CD4-positive, alpha-beta T cell treated with Interleukin-10 for 1 hour (primary cell): Measurements from ENCODE around the gene SSC4D.
"Not testable (repeated sequence)": the region's sequence is repeated elsewhere in the genome, so short reads cannot be mapped to it uniquely, and the experiment has no call there.

Experiments used
- DNase-seq: peaks from one replicate; pipeline ENCODE4 v3.0.0-alpha.2; 2020

Gene SSC4D

GRCh38 chr7:76381814-76382213 lies 27.7 kb downstream of the SSC4D start:
- no peak for DNase-seq

DNA sequence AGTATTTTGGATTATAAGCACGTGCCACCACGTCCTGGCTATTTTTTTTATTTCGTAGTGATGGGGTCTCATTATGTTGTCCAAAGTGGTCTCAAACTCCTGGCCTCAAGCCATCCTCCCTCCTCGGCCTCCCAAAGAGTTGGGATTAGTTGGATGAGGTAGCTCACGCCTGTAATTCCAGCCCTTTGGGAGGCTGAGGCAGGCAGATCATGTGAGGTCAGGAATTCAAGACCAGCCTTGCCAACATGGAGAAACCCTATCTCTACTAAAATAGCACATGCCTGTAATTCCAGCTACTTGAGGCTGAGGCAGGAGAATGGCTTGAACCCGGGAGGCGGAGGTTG lies 28.9 kb downstream of the SSC4D start:
- no peak for DNase-seq

DNA sequence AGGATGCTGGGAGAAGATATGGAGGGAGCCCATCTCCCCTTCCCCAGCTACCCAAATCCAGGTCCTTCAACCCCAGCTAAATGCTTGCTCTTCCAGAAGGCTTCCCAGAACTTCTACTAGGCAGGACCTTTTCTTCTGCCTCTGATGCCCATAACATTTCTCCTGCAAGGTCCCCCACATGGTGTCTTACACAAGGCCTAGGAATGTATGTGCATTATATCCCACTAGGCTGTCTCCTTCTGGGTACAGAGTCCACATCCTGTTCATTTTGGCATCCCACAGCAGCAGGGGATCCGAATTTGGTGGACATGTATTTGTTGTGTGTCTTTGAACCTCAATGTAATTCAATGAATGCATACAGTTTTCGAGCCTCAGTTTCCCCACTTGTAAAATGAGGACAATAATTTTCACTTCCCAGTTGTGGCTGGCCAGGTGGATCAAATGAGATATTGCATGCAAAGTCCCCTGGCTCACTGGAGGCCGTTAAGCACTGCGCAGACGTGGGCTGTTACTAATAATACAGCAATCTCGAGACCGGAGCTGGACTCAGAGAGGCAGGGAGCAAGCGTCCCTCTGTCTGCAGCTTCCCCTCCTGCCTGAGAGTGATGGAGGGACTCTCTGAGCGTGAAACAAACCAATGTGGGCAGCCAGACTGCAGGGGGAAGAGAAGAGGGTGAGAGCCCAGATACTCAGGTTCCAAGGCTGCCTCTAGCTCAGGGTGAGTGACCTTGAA lies 32.1 kb downstream of the SSC4D start:
- no peak for DNase-seq

DNA sequence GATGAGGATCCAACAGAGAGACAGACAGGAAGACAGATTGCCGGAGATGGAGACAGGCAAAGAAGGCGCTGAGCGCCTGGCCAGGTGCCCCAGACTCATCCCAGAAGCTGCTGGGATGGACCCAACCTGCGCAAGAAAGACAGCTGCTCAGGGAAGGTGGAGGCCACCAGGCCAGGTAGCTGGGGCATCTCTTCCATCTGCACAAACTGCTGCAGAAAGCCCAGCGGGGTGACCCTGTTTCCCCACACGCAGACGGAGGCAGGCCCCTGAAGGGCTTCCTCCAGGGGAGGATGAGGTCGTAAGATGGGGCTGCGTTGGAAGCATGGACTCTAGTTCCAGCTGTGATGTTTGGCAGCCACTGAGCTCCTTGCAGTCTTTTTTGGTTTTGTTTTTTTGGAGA lies 34.2 kb downstream of the SSC4D start:
- DNase-seq, result no peak

DNA sequence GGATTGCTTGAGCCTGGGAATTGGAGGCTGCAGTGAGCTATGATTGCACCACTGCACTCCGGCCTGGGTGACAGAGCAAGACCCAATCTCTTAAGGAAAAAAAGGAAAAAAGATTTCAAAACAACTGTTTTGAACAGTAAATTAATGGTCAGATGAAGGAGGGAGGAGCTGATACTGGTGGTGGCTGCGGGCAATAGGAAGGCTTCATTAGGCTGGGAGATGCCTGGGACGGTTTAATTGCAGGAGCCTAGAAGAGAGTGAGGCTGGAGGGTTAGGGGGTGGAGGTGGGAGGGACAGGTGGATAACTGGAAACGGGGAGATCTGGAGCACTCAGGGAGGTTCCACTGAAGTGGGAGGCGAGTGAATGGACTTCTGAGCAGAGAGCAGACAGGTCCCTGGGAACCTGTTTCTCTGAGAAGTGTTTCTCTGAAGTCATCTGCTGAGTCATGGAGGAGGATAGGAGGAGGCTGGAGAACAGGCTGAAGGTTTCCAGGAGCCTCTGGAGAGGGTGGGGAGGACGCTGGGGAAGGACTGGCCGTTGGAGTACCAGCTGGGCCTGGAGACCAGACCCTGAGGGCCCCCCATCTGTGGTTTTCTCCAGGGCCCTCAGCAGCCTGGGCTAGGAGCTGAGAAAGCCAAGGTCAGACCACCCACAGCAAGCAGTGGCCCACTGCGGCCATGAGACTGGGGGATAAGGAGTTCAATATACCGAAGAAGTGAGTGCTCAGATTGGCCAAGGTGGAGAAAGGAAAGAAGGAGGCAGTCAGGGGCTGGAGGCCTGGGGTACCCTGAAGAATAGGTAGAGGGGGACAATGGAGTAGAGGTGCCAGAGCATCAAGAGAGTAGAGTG lies 36.3 kb downstream of the SSC4D start:
- DNase-seq, result no peak

DNA sequence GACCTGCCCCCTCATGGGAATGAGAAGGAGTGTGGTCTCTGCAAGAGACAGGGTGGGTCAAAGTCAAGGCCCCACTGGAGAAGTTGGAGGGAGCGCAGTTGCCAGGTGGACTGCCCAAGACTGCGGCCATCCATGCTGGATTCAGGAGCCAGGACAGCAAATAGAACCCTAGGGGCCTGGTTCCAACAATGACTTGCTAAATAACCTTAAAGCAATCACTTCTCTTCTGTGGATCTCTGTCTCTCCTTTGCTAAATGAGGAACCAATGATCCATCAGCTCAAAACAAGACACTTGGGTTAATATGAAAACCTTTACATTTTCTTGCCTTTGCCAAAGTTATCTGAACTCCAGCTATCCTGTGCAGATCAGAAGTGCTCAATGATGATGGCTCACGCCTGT lies 38.1 kb downstream of the SSC4D start:
- DNase-seq, result no peak

DNA sequence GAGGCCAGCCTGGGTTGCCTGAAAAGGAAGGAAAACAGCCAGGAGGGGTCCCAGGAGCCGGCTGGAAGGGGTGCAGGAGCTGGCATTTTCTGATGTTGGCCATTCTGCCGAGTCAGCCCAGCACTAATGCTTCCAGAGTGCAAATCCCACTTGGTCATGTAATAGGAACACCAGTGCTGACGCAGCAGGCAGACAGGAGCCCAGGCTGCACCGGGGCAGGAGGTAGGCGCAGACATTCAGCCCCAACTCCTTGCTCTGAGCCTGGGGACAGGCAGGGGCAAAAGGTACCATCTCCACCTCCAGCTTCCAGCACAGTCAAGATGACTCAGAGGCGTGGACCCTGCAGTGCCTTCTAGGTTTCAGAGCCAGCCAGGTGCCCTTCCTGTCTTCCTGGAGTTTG lies 40.5 kb downstream of the SSC4D start:
- DNase-seq, result no peak

DNA sequence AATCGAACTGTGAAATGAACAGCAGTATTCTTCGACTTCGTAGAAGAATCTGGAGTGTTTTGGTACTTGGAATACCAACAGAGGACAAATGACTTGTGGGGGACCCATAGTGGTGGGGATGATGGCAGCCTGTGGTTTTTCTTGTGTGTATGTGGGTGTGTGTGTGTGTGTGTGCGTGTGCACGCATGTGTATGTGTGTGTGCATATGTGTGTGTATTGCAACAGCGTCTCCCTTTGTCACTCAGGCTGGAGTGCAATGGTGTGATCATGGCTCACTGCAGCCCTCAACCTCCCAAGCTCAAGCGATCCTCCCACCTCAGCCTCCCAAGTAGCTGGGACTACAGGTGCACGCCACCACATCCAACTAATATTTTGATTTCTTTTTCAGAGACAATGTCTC lies 41.3 kb downstream of the SSC4D start:
- DNase-seq, result no peak

DNA sequence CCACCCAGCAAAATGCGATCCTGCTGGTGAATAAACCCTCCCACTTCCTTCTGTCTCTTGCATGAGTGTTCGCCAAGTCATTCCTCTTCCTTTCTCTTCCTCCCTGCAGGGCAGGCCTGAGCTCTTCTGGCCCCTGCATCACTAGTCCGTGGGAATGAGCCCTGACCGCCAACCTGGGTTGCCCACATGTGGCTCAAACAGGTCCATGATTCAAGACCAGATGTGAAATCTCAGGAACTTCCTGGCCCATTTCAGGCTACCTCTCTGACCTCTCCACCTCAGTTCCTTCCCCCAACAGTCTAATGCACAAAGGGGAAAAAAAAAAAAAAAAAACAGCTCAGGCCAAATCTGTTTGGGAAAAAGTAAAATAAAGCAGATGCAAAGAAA lies 45.3 kb downstream of the SSC4D start:
- DNase-seq, result no peak

DNA sequence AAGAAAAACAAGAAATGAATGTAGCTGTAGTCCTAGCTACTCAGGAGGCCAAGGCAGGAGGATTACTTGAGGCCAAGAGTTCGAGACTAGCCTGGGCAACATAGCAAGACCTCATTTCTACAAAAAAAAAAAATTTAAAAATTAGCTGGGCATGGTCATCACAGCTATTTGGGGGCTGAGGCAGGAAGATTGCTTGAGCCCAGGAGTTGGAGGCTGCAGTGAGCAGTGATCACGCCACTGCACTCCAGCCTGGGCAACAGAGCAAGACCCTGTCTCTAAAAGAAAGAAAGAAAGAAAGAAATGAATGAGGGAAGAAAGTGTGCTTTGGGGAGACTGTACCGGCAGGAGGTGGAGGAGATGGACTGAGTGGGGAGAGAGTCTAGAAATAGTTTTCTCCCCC lies 45.7 kb downstream of the SSC4D start:
- DNase-seq, result not testable (repeated sequence)

GRCh38 chr7:76359978-76360638 lies 49.4 kb downstream of the SSC4D start:
- no peak for DNase-seq

- peak; percentile 98 for DNase-seq
These were observed 50.2 kb downstream of the SSC4D start for GRCh38 chr7:76359111-76359977.

DNA sequence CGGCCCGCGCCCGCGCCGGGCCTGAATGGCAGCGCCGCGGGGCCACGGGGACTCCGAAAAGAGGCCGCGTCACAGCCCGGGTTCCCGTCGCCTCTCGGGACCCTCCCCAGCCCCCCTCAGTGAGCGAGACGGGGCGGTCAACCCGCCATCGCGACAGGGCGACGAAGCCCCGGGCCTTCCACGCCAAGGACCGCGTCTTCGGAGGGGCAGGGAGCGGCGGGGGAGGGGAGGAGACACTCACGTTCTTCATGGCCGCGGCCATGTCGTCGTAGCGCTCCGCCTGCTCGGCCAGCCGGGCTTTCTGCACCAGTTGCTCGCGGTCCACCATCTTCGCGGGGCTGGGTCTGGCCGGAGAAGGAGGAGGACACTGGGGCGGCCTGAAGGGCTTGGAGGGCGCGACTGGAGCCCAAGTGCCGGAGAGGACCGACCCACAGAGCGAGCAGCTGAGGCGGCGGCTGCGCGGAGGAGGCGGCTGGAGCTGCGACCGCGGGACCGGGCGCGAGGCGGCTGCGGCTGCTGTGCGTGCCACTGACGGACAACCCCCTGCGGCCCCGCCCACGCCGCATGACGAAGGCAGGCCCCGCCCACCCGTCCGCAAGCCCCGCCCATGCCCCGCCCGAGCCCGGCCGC lies 50.9 kb downstream of the SSC4D start, which contains the start of gene YWHAG:
Gene YWHAG (minus strand): TSS at position 511 of the 630 bp plus-strand sequence. CDS start 183 bp downstream, at position 328.
- DNase-seq, result peak; percentile 88

GRCh38 chr7:76358011-76358480 lies 51.5 kb downstream of the SSC4D start:
- DNase-seq, result peak; percentile 41

- no peak for DNase-seq
These were observed 52.0 kb downstream of the SSC4D start for GRCh38 chr7:76357475-76358010.

GRCh38 chr7:76356823-76357222 lies 52.7 kb downstream of the SSC4D start:
- DNase-seq, result no peak

DNA sequence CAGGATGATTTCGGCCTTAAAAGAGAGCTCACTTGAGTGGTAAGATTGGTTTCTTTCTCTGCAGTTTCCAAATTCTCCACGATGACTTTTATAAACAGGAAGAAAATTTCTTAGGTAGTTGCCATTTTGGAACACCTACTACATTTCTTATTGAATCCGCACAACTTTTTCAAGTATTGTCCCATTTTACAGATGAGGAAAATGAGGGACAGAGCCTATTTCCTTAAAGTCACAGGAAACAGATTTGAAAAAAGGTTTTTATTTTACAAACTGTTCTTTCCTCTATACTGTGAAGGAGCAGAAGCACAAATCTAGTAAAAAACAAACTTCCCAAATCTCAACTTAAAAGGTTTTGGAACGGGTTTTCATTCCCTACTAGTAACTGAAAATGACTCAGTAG lies 53.4 kb downstream of the SSC4D start:
- DNase-seq, result no peak

DNA sequence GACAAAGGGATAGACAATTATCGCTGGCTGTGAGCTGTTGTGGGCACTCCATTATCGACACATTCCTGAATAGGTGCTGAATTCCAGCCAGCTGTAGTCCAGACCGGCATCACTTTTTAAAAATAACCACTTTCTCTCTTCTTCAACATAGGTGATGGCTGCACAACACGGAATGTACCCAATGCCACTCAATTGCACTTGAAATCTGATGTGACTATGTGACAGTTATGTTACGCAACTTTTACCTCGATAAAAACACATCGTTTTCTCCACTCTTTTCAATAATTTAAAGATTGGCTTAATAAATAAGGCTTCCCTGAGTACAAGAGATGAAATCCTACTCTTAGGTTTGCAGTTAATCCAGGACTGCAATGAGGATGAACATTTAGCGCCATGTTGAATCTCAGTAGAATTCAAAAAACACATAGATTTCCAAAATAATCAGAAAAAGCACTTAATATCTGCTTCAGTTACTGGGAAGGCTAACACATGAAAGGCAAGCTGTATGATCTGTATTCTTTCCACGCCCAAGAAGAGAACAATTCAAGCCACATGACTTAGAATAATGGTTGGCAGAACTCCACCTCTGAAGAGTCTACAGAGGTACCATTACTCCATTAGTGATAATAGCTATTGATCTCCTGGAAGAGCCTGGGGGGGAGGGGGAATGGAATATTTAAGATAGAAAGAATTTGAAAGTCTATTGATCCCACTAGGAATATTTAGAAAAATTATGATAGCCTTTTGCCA lies 54.3 kb downstream of the SSC4D start:
- DNase-seq, result no peak

GRCh38 chr7:76354516-76354915 lies 55.0 kb downstream of the SSC4D start:
- DNase-seq, result no peak

- DNase-seq, result no peak
These were observed 55.8 kb downstream of the SSC4D start for GRCh38 chr7:76353744-76354143.

DNA sequence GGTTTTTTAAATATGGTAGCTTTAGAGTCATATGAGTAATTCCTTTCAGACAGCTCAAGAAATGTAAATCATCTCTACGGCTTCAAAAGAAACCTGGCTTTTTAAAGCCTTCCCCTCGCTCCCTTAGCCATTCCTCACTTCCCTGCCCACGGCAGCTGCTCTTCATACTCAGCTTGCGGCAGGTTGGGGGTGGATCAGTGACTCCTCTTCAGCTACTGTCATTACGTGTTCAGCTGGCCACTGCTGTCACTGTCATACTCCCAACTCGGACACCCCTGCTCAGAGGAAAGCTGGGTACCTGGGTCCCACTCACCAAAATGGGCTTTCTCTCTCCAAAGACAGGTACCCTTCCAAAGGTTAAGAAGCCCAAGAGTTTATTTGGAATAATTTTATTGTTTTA lies 57.3 kb downstream of the SSC4D start:
- no peak for DNase-seq
